WTC11 (cell line): ENCODE data around the gene PLA2G1B. TPM values are rescaled to one million over a fixed set of nuclear protein-coding genes. Genes with fewer than 3 reads are reported as not detected.

ENCODE experiments used
- CREM ChIP-seq: sonication (generic); formaldehyde crosslinking; IDR thresholded peaks from 2 replicates; pipeline ENCODE4 v1.8.1; 2022; ENCODE audit warnings: mild to moderate bottlenecking, missing genetic modification reagents, moderate library complexity
- ELF4 ChIP-seq: sonication (generic); formaldehyde crosslinking; IDR thresholded peaks from 2 replicates; pipeline ENCODE4 v1.8.1; 2022; ENCODE audit warnings: low read depth, mild to moderate bottlenecking, moderate library complexity, missing genetic modification reagents
- FOXK1 ChIP-seq: sonication (generic); formaldehyde crosslinking; IDR thresholded peaks from 2 replicates; pipeline ENCODE4 v1.8.0; 2022; ENCODE audit warnings: mild to moderate bottlenecking, moderate library complexity, missing genetic modification reagents
- GRHL2 ChIP-seq: fragments of 250-450 bp; sonication (Bioruptor Pico); IDR thresholded peaks from 2 replicates; pipeline ENCODE4 v1.8.0; 2022; ENCODE audit warnings: mild to moderate bottlenecking, moderate library complexity; ENCODE audit not compliant: insufficient replicate concordance, severe bottlenecking
- IRF2 ChIP-seq: sonication (generic); formaldehyde crosslinking; IDR thresholded peaks from 2 replicates; pipeline ENCODE4 v1.8.0; 2022; ENCODE audit warnings: low read depth, missing genetic modification reagents, borderline replicate concordance
- JUN ChIP-seq: sonication (generic); formaldehyde crosslinking; IDR thresholded peaks from 2 replicates; pipeline ENCODE4 v1.8.0; 2023; ENCODE audit warnings: mild to moderate bottlenecking, missing genetic modification reagents
- NFE2L1 ChIP-seq: sonication (generic); formaldehyde crosslinking; IDR thresholded peaks from 2 replicates; pipeline ENCODE4 v1.8.1; 2023; ENCODE audit warnings: missing genetic modification reagents
- NFYB ChIP-seq: sonication (generic); formaldehyde crosslinking; conservative IDR thresholded peaks from 2 replicates; pipeline ENCODE4 v1.8.0; 2022; ENCODE audit warnings: low read depth, missing genetic modification reagents
- OVOL2 ChIP-seq: fragments of 250-450 bp; sonication (Bioruptor Pico); IDR thresholded peaks from 2 replicates; pipeline ENCODE4 v1.9.0; 2021; ENCODE audit warnings: mild to moderate bottlenecking, borderline replicate concordance
- PRRX2 ChIP-seq: fragments of 250-450 bp; sonication (Bioruptor Pico); IDR thresholded peaks from 2 replicates; pipeline ENCODE4 v1.8.0; 2021; ENCODE audit warnings: mild to moderate bottlenecking
- TCF7 ChIP-seq: sonication (generic); formaldehyde crosslinking; IDR thresholded peaks from 2 replicates; pipeline ENCODE4 v1.8.0; 2022; ENCODE audit warnings: mild to moderate bottlenecking, low read depth, missing genetic modification reagents, moderate library complexity
- ZBTB21 ChIP-seq: sonication (generic); formaldehyde crosslinking; IDR thresholded peaks from 2 replicates; pipeline ENCODE4 v1.8.1; 2023; ENCODE audit warnings: mild to moderate bottlenecking, missing genetic modification reagents, borderline replicate concordance
- ZNF121 ChIP-seq: sonication (generic); formaldehyde crosslinking; IDR thresholded peaks from 2 replicates; pipeline ENCODE4 v1.8.0; 2023; ENCODE audit warnings: missing genetic modification reagents
- total RNA-seq: library from RNA; stranded (reverse); gene quantifications from 3 replicates; pipeline ENCODE4 v1.2.3, GENCODE V29; 2021
- TF ChIP-seq, protein P1 (sequence below): sonication (generic); formaldehyde crosslinking; IDR thresholded peaks from 2 replicates; pipeline ENCODE4 v1.8.1; 2022; ENCODE audit warnings: missing genetic modification reagents, borderline replicate concordance
- TF ChIP-seq, protein P2 (sequence below): sonication (generic); formaldehyde crosslinking; IDR thresholded peaks from 2 replicates; pipeline ENCODE4 v1.8.1; 2023; ENCODE audit warnings: mild to moderate bottlenecking, missing genetic modification reagents, moderate library complexity
- TF ChIP-seq, protein P3 (sequence below): sonication (generic); formaldehyde crosslinking; IDR thresholded peaks from 2 replicates; pipeline ENCODE4 v1.8.1; 2022; ENCODE audit warnings: low read depth, mild to moderate bottlenecking, moderate library complexity, missing genetic modification reagents, borderline replicate concordance
- TF ChIP-seq, protein P4 (sequence below): fragments of 250-450 bp; sonication (Bioruptor Pico); IDR thresholded peaks from 2 replicates; pipeline ENCODE4 v1.9.0; 2021; ENCODE audit warnings: mild to moderate bottlenecking
- TF ChIP-seq, protein P5 (sequence below): sonication (generic); formaldehyde crosslinking; IDR thresholded peaks from 2 replicates; pipeline ENCODE4 v1.8.0; 2022; ENCODE audit warnings: mild to moderate bottlenecking, missing genetic modification reagents
- TF ChIP-seq, protein P6 (sequence below): sonication (generic); formaldehyde crosslinking; IDR thresholded peaks from 2 replicates; pipeline ENCODE4 v1.8.0; 2022; ENCODE audit warnings: mild to moderate bottlenecking, missing genetic modification reagents
- TF ChIP-seq, protein P7 (sequence below): sonication (generic); formaldehyde crosslinking; conservative IDR thresholded peaks from 2 replicates; pipeline ENCODE4 v1.8.1; 2023; ENCODE audit warnings: mild to moderate bottlenecking, low read depth, missing genetic modification reagents, moderate library complexity

PLA2G1B gene
- total RNA-seq, 1 experiment from 2014 or later = 1.8 TPM

DNA sequence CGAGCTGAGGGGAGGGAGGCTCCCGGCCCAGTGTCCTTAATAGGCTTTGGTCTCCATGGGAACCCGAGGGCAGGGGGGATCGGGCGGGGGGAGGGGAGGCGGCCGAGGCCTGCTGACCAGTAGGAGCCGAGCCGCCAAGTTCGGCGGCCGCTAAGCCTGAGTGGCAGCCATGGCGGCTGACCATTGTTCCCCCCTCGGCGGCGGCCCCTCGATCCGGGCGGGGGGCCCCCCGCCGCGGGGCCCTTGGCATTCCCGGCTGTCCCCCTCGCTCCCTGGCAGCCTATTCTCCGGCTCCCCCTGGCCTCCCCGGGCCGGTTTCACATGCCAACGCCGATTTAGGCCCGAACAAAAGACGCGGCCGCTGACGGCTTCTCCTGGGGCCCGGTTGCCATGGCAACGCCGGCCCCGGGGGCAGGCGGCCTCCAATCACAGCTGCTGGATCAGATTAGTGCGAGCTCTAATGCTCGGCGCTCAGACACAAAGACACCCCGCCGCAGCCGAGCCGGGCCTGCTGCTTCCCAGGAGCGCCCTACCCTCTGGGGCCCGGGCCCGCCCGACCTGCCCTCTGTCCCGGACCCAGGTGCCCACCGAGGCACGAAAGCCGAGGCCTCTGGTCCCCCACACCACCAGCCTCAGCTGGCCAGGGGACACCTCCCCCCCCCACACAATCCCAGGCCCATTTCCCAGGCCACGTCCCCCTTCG, 34.1 kb upstream of the PLA2G1B start (continued):
- TF ChIP-seq, protein P1, sequence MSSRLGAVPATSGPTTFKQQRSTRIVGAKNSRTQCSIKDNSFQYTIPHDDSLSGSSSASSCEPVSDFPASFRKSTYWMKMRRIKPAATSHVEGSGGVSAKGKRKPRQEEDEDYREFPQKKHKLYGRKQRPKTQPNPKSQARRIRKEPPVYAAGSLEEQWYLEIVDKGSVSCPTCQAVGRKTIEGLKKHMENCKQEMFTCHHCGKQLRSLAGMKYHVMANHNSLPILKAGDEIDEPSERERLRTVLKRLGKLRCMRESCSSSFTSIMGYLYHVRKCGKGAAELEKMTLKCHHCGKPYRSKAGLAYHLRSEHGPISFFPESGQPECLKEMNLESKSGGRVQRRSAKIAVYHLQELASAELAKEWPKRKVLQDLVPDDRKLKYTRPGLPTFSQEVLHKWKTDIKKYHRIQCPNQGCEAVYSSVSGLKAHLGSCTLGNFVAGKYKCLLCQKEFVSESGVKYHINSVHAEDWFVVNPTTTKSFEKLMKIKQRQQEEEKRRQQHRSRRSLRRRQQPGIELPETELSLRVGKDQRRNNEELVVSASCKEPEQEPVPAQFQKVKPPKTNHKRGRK = no peak
- no peak for TF ChIP-seq OVOL2 (CRISPR knock-in tag)
- TF ChIP-seq, protein P2, sequence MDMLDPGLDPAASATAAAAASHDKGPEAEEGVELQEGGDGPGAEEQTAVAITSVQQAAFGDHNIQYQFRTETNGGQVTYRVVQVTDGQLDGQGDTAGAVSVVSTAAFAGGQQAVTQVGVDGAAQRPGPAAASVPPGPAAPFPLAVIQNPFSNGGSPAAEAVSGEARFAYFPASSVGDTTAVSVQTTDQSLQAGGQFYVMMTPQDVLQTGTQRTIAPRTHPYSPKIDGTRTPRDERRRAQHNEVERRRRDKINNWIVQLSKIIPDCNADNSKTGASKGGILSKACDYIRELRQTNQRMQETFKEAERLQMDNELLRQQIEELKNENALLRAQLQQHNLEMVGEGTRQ (CRISPR knock-in tag) = no peak
- peak; percentile 41; the same call in 1 of the 2 replicates for TF ChIP-seq FOXK1 (CRISPR knock-in tag)
- no peak for TF ChIP-seq ZNF121 (CRISPR knock-in tag)
- TF ChIP-seq PRRX2 (CRISPR knock-in tag) = no peak
- TF ChIP-seq ELF4 (CRISPR knock-in tag) = no peak
- TF ChIP-seq, protein P3, sequence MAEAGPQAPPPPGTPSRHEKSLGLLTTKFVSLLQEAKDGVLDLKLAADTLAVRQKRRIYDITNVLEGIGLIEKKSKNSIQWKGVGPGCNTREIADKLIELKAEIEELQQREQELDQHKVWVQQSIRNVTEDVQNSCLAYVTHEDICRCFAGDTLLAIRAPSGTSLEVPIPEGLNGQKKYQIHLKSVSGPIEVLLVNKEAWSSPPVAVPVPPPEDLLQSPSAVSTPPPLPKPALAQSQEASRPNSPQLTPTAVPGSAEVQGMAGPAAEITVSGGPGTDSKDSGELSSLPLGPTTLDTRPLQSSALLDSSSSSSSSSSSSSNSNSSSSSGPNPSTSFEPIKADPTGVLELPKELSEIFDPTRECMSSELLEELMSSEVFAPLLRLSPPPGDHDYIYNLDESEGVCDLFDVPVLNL (CRISPR knock-in tag) = no peak
- TF ChIP-seq, protein P4, sequence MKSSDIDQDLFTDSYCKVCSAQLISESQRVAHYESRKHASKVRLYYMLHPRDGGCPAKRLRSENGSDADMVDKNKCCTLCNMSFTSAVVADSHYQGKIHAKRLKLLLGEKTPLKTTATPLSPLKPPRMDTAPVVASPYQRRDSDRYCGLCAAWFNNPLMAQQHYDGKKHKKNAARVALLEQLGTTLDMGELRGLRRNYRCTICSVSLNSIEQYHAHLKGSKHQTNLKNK (CRISPR knock-in tag) = no peak
- TF ChIP-seq NFYB = no peak
- TF ChIP-seq IRF2 (CRISPR knock-in tag) = no peak
- TF ChIP-seq, protein P5, sequence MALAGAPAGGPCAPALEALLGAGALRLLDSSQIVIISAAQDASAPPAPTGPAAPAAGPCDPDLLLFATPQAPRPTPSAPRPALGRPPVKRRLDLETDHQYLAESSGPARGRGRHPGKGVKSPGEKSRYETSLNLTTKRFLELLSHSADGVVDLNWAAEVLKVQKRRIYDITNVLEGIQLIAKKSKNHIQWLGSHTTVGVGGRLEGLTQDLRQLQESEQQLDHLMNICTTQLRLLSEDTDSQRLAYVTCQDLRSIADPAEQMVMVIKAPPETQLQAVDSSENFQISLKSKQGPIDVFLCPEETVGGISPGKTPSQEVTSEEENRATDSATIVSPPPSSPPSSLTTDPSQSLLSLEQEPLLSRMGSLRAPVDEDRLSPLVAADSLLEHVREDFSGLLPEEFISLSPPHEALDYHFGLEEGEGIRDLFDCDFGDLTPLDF = no peak
- TF ChIP-seq, protein P6, sequence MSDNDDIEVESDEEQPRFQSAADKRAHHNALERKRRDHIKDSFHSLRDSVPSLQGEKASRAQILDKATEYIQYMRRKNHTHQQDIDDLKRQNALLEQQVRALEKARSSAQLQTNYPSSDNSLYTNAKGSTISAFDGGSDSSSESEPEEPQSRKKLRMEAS (CRISPR knock-in tag) = peak; percentile 33; the same call in 1 of the 2 replicates
- no peak for TF ChIP-seq GRHL2 (CRISPR knock-in tag)
- TF ChIP-seq TCF7 = no peak
- no peak for TF ChIP-seq NFE2L1
- TF ChIP-seq, protein P7, sequence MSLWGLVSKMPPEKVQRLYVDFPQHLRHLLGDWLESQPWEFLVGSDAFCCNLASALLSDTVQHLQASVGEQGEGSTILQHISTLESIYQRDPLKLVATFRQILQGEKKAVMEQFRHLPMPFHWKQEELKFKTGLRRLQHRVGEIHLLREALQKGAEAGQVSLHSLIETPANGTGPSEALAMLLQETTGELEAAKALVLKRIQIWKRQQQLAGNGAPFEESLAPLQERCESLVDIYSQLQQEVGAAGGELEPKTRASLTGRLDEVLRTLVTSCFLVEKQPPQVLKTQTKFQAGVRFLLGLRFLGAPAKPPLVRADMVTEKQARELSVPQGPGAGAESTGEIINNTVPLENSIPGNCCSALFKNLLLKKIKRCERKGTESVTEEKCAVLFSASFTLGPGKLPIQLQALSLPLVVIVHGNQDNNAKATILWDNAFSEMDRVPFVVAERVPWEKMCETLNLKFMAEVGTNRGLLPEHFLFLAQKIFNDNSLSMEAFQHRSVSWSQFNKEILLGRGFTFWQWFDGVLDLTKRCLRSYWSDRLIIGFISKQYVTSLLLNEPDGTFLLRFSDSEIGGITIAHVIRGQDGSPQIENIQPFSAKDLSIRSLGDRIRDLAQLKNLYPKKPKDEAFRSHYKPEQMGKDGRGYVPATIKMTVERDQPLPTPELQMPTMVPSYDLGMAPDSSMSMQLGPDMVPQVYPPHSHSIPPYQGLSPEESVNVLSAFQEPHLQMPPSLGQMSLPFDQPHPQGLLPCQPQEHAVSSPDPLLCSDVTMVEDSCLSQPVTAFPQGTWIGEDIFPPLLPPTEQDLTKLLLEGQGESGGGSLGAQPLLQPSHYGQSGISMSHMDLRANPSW (CRISPR knock-in tag) = no peak
- TF ChIP-seq JUN (CRISPR knock-in tag) = no peak
- TF ChIP-seq ZBTB21 = no peak
- peak; percentile 42; the same call in 1 of the 2 replicates for TF ChIP-seq CREM (CRISPR knock-in tag)
